OCI-LY1 (cell line): ENCODE measurements around the gene ADAMTS9.

Experiments
- CTCF ChIP-seq: fragments of 200-600 bp; sonication (generic), shearing (Covaris generic); IDR thresholded peaks from 2 replicates; pipeline ENCODE4 v1.5.1; 2017; ENCODE audit warnings: mild to moderate bottlenecking, antibody characterized with exemption, low read length, moderate library complexity, mixed read lengths
- EZH2 ChIP-seq: fragments of 200-600 bp; sonication (generic), shearing (Covaris generic); IDR thresholded peaks from 2 replicates; pipeline ENCODE4 v1.8.0; 2017; ENCODE audit warnings: borderline replicate concordance, mixed run types, mild to moderate bottlenecking, antibody characterized with exemption, low read length, moderate library complexity, mixed read lengths

- no peak for TF ChIP-seq CTCF
- TF ChIP-seq EZH2 = no peak
Measured at GRCh38 chr3:64546856-64547255, 140.9 kb downstream of the ADAMTS9 start.
